SK-N-SH (cell line): ENCODE data around the gene ADGRD2. TPM values are rescaled to one million over a fixed set of nuclear protein-coding genes. Genes with fewer than 3 reads are reported as not detected.

Source experiments
- CTCF ChIA-PET: fragments of 300-600, 350-600 bp; formaldehyde crosslinking; extraction: SDS; loops from one replicate; lab custom pipeline; 2021; lab: Yijun Ruan, JAX
- POLR2A ChIA-PET: fragments of 350-600 bp; sonication (Branson Sonifier 250); formaldehyde crosslinking; extraction: SDS; loops from one replicate; lab custom pipeline; 2020; ENCODE audit warnings: antibody characterized with exemption, inconsistent platforms; lab: Yijun Ruan, JAX
- DNase-seq: peaks from one replicate; pipeline ENCODE4 v3.0.0; 2012
- H2AFZ ChIP-seq: fragments of 200-600 bp; sonication (generic); 2 replicates; pipeline ENCODE4 v1.8.1; 2016; ENCODE audit warnings: antibody characterized with exemption, mild to moderate bottlenecking, low read depth
- H3F3A ChIP-seq: fragments of 200-600 bp; sonication (generic); replicated peaks from 2 replicates; pipeline ENCODE3; 2016; ENCODE audit warnings: antibody characterized with exemption, mild to moderate bottlenecking; ENCODE audit not compliant: insufficient read depth
- H3K27ac ChIP-seq, 2 experiments: fragments of 200-500 bp in 1 of 2; fragments of 200-600 bp in 1 of 2; sonication (Bioruptor generic) in 1 of 2; sonication (generic), shearing (Covaris generic) in 1 of 2; 2 replicates each; pipeline versions ENCODE4 v1.5.1 to v1.6.1; 2014 to 2016; ENCODE audit warnings: low read depth in 2 of 2, inconsistent platforms in 1 of 2, low read length in 1 of 2, mild to moderate bottlenecking in 1 of 2, mixed read lengths in 1 of 2
- H3K27me3 ChIP-seq: fragments of 200-600 bp; sonication (generic), shearing (Covaris generic); 2 replicates; pipeline ENCODE4 v1.6.1; 2016; ENCODE audit warnings: mixed run types; ENCODE audit not compliant: insufficient read depth
- H3K36me3 ChIP-seq, 2 experiments: fragments of 200-500 bp in 1 of 2; fragments of 200-600 bp in 1 of 2; sonication (Bioruptor generic) in 1 of 2; sonication (generic) in 1 of 2; replicated peaks in 1 of 2; 2 replicates each; pipeline versions ENCODE3 to v1.5.1; 2014 to 2016; ENCODE audit warnings: low read length in 1 of 2, mild to moderate bottlenecking in 1 of 2; ENCODE audit not compliant: insufficient read depth in 2 of 2, control insufficient read depth in 1 of 2
- H3K4me1 ChIP-seq, 2 experiments: fragments of 200-500 bp in 1 of 2; fragments of 200-600 bp in 1 of 2; sonication (Bioruptor generic) in 1 of 2; sonication (generic), shearing (Covaris generic) in 1 of 2; 2 replicates each; pipeline versions ENCODE4 v1.5.1 to v1.6.1; 2014 to 2016; ENCODE audit warnings: low read depth in 1 of 2, low read length in 1 of 2, mixed run types in 1 of 2; ENCODE audit not compliant: insufficient read depth in 2 of 2, control insufficient read depth in 1 of 2
- H3K4me2 ChIP-seq: fragments of 200-600 bp; sonication (generic), shearing (Covaris generic); 2 replicates; pipeline ENCODE4 v1.6.1; 2017; ENCODE audit warnings: mixed run types
- H3K4me3 ChIP-seq, 2 experiments: fragments of 200-500 bp in 1 of 2; fragments of 200-600 bp in 1 of 2; sonication (Bioruptor generic) in 1 of 2; sonication (generic), shearing (Covaris generic) in 1 of 2; 2 replicates each; pipeline versions ENCODE4 v1.5.1 to v1.8.1; 2014 to 2016; ENCODE audit warnings: low read depth in 2 of 2, inconsistent platforms in 1 of 2, low read length in 1 of 2, mild to moderate bottlenecking in 1 of 2, mixed read lengths in 1 of 2, moderate library complexity in 1 of 2
- H3K79me2 ChIP-seq: fragments of 200-600 bp; sonication (generic); 2 replicates; pipeline ENCODE4 v1.8.1; 2017; ENCODE audit warnings: mild to moderate bottlenecking; ENCODE audit not compliant: insufficient read depth
- H3K9ac ChIP-seq: fragments of 200-600 bp; sonication (generic); 2 replicates; pipeline ENCODE4 v1.6.1; 2017; ENCODE audit warnings: mixed run types
- H3K9me2 ChIP-seq: fragments of 200-600 bp; sonication (generic); 2 replicates; pipeline ENCODE4 v1.6.1; 2017; ENCODE audit warnings: mixed run types
- H3K9me3 ChIP-seq: fragments of 200-600 bp; sonication (generic); 2 replicates; pipeline ENCODE4 v1.6.1; 2017; ENCODE audit warnings: mixed run types, mild to moderate bottlenecking, moderate library complexity
- H4K20me1 ChIP-seq: fragments of 200-600 bp; sonication (generic); 2 replicates; pipeline ENCODE4 v1.6.1; 2017; ENCODE audit warnings: mild to moderate bottlenecking, mixed run types; ENCODE audit not compliant: insufficient read depth
- ELF1 ChIP-seq: IDR thresholded peaks from 2 replicates; pipeline ENCODE4 v1.4.0; 2012
- EP300 ChIP-seq, 2 experiments: IDR thresholded peaks; 2 replicates each; pipeline versions ENCODE4 v1.4.0 to v1.6.1; 2012; ENCODE audit warnings: borderline replicate concordance in 1 of 2, low read depth in 1 of 2, low read length in 1 of 2
- JUND ChIP-seq: IDR thresholded peaks from 2 replicates; pipeline ENCODE4 v1.4.0; 2012
- MEF2A ChIP-seq: IDR thresholded peaks from 2 replicates; pipeline ENCODE4 v1.4.0; 2012; ENCODE audit warnings: low read depth, borderline replicate concordance
- NFIC ChIP-seq: IDR thresholded peaks from 2 replicates; pipeline ENCODE4 v1.4.0; 2012; ENCODE audit warnings: borderline replicate concordance
- RFX5 ChIP-seq: IDR thresholded peaks from 2 replicates; pipeline ENCODE4 v1.6.1; 2012; ENCODE audit warnings: mild to moderate bottlenecking, improper control_type of control experiment, low read length
- RXRA ChIP-seq: IDR thresholded peaks from 2 replicates; pipeline ENCODE4 v1.4.0; 2012; ENCODE audit warnings: low read depth, mild to moderate bottlenecking, borderline replicate concordance
- TCF12 ChIP-seq: IDR thresholded peaks from 2 replicates; pipeline ENCODE4 v1.4.0; 2012
- WGBS: methylation state at CpG from one replicate; pipeline ENCODE4 v1.1.6; 2017; ENCODE audit warnings: low lambda C conversion rate; 5-methylcytosine and 5-hydroxymethylcytosine counted together
- polyA plus RNA-seq, 3 experiments: library from polyadenylated mRNA; depleted of rRNA; stranded (reverse); fragments of >200 nt; gene quantifications; 2 replicates each; pipeline ENCODE4 v1.2.3, GENCODE V29; 2012
- TF ChIP-seq, protein P1 (sequence below): IDR thresholded peaks from 2 replicates; pipeline ENCODE4 v1.4.0; 2012; ENCODE audit warnings: low read depth
- TF ChIP-seq, protein P2 (sequence below): fragments of 150-350 bp; IDR thresholded peaks from 2 replicates; pipeline ENCODE4 v1.6.1; 2016; ENCODE audit warnings: mild to moderate bottlenecking, low read depth, low read length
- TF ChIP-seq, protein P3 (sequence below): IDR thresholded peaks from 2 replicates; pipeline ENCODE4 v1.4.0; 2012; ENCODE audit warnings: low read depth, borderline replicate concordance
- TF ChIP-seq, protein P4 (sequence below): fragments of 150-350 bp; IDR thresholded peaks from 2 replicates; pipeline ENCODE4 v1.6.1; 2017; ENCODE audit warnings: antibody characterized with exemption, low read length, low read depth, borderline replicate concordance

Gene ADGRD2
- polyA plus RNA-seq, 1 of the 3 experiments (the other 2 are of a cell fraction): 0.05 TPM

DNA sequence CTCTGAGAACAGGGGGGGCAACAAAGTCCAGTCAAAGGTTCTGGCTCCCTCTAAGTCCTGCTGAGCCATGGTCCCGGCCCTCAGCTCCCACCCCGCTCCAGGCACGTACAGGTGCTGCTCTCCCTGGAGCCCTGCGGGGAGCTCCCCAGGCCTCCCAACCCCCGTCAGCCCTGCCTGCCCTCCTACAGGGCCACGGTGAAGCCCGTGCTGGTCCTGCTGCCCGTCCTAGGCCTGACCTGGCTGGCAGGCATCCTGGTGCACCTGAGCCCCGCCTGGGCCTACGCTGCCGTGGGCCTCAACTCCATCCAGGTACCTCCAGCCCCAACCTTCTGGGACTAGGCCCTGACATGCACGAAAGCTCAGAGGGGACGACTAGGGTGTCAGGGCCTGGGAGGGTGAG is 20.1 kb downstream of the ADGRD2 start (continued):
- TF ChIP-seq, protein P1, sequence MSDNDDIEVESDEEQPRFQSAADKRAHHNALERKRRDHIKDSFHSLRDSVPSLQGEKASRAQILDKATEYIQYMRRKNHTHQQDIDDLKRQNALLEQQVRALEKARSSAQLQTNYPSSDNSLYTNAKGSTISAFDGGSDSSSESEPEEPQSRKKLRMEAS: no peak
- TF ChIP-seq, protein P2, sequence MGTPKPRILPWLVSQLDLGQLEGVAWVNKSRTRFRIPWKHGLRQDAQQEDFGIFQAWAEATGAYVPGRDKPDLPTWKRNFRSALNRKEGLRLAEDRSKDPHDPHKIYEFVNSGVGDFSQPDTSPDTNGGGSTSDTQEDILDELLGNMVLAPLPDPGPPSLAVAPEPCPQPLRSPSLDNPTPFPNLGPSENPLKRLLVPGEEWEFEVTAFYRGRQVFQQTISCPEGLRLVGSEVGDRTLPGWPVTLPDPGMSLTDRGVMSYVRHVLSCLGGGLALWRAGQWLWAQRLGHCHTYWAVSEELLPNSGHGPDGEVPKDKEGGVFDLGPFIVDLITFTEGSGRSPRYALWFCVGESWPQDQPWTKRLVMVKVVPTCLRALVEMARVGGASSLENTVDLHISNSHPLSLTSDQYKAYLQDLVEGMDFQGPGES: no peak
- no peak for TF ChIP-seq ELF1
- TF ChIP-seq MEF2A: no peak
- no peak for TF ChIP-seq TCF12
- TF ChIP-seq, protein P3, sequence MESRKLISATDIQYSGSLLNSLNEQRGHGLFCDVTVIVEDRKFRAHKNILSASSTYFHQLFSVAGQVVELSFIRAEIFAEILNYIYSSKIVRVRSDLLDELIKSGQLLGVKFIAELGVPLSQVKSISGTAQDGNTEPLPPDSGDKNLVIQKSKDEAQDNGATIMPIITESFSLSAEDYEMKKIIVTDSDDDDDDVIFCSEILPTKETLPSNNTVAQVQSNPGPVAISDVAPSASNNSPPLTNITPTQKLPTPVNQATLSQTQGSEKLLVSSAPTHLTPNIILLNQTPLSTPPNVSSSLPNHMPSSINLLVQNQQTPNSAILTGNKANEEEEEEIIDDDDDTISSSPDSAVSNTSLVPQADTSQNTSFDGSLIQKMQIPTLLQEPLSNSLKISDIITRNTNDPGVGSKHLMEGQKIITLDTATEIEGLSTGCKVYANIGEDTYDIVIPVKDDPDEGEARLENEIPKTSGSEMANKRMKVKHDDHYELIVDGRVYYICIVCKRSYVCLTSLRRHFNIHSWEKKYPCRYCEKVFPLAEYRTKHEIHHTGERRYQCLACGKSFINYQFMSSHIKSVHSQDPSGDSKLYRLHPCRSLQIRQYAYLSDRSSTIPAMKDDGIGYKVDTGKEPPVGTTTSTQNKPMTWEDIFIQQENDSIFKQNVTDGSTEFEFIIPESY: no peak

DNA sequence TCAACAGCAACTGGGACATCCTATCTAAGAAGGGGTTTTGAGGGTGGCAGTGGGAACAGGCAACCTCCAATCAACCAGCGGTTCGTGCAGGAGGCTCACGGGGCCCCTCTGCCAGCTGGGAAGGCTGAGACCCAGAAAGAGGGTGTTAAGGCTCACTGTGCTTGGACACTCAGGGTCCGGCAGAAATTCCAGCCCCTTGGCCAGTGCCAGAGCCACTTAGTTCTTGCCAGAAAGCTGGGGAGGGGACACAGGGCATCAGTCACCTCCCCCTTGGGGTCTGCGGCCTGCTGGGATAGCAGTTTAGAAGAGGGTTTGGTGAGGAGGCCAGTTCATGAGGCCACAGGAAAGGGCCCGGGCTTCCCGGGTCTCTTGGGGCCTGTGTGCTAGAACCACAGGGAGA is 20.5 kb downstream of the ADGRD2 start:
- H3K27ac ChIP-seq: no peak overlapping the region
- H3F3A ChIP-seq: no peaks in the 10 kb centered on the region
- ChIA-PET POLR2A (no interaction called here), CTCF (interaction anchor here (1.0 kb wide), 1 partner anchor 52 kb away, joined by 3 read pairs; no protein-coding TSS in a partner anchor)
- WGBS: 70% methylated on average over 3 of the region's 7 CpGs
- H3K4me1 ChIP-seq: no peaks in the 10 kb centered on the region; a peak in 1 of 4 replicates
- no peak overlapping the region for H3K4me2 ChIP-seq
- H4K20me1 ChIP-seq: no peaks in the 10 kb centered on the region
- no peak overlapping the region for H3K4me3 ChIP-seq
- DNase-seq: no peak
- no peaks in the 10 kb centered on the region for H3K36me3 ChIP-seq
- H3K9me2 ChIP-seq: no peaks in the 10 kb centered on the region
- no peaks in the 10 kb centered on the region for H3K79me2 ChIP-seq
- H3K9me3 ChIP-seq: no peaks in the 10 kb centered on the region
- no peaks in the 10 kb centered on the region; the same call in 1 of the 2 replicates for H3K27me3 ChIP-seq
- TF ChIP-seq EP300 (IDR thresholded peaks at IDR 0.05; ENCODE audit: borderline replicate concordance in 1 of 2, low read depth in 1 of 2, low read length in 1 of 2) (no peak), TCF12 (no peak), RFX5 (no peak), JUND (no peak), RXRA (no peak), NFIC (no peak), MEF2A (no peak)
- TF ChIP-seq, protein P4, sequence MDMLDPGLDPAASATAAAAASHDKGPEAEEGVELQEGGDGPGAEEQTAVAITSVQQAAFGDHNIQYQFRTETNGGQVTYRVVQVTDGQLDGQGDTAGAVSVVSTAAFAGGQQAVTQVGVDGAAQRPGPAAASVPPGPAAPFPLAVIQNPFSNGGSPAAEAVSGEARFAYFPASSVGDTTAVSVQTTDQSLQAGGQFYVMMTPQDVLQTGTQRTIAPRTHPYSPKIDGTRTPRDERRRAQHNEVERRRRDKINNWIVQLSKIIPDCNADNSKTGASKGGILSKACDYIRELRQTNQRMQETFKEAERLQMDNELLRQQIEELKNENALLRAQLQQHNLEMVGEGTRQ: no peak
- TF ChIP-seq, protein P3: no peak
- TF ChIP-seq, protein P2: no peak
- H3K9ac ChIP-seq: no peak overlapping the region
- no peak overlapping the region for H2AFZ ChIP-seq
